CD14-positive monocyte (primary cell): Measurements from ENCODE around the gene CFAP92. TPM values are rescaled to one million over a fixed set of nuclear protein-coding genes. Genes with fewer than 3 reads are reported as not detected.

Source experiments
- DNase-seq, 3 donors: peaks; one replicate each; pipeline ENCODE4 v3.0.0-alpha.2; 2011 to 2022
- H2AFZ ChIP-seq: 2 replicates; pipeline ENCODE4 v1.6.0; 2012; ENCODE audit warnings: mild to moderate bottlenecking, low read depth, low read length, inconsistent platforms; ENCODE audit not compliant: insufficient read depth, poor library complexity, severe bottlenecking
- H3K27ac ChIP-seq, 2 donors: 1 replicate in 1 of 2; 2 replicates in 1 of 2; pipeline ENCODE4 v1.5.1; 2012 to 2013; ENCODE audit warnings: low read length in 2 of 2, control low read depth in 1 of 2, inconsistent platforms in 1 of 2, low read depth in 1 of 2, mild to moderate bottlenecking in 1 of 2
- H3K27me3 ChIP-seq, 2 donors: one replicate each; pipeline versions ENCODE4 v1.6.0 to v1.6.1; 2011 to 2013; ENCODE audit warnings: low read length in 2 of 2; ENCODE audit not compliant: control insufficient read depth in 2 of 2, insufficient read depth in 2 of 2
- H3K36me3 ChIP-seq, 2 donors: replicated peaks in 1 of 2; 1 replicate in 1 of 2; 2 replicates in 1 of 2; pipeline versions ENCODE4 v1.5.1 to v1.6.1; 2012 to 2013; ENCODE audit warnings: low read length in 2 of 2, control low read depth in 1 of 2, inconsistent platforms in 1 of 2, mild to moderate bottlenecking in 1 of 2; ENCODE audit not compliant: insufficient read depth in 2 of 2, control insufficient read depth in 1 of 2
- H3K4me1 ChIP-seq, 2 donors: 1 replicate in 1 of 2; 2 replicates in 1 of 2; pipeline versions ENCODE4 v1.5.1 to v1.6.1; 2012 to 2013; ENCODE audit warnings: low read length in 2 of 2, control low read depth in 1 of 2, inconsistent platforms in 1 of 2, mild to moderate bottlenecking in 1 of 2, moderate library complexity in 1 of 2; ENCODE audit not compliant: insufficient read depth in 2 of 2, control insufficient read depth in 1 of 2
- H3K4me2 ChIP-seq: replicated peaks from 2 replicates; pipeline ENCODE3; 2012; ENCODE audit warnings: low read length, moderate library complexity, mild to moderate bottlenecking; ENCODE audit not compliant: poor library complexity, severe bottlenecking; ENCODE audit errors: extremely low read depth
- H3K4me3 ChIP-seq, 3 experiments: fragments of 200-600 bp in 1 of 3; sonication (generic) in 1 of 3; replicated peaks in 1 of 3; 1 replicate in 2 of 3; 2 replicates in 1 of 3; pipeline ENCODE4 v1.5.1; 2011 to 2013; ENCODE audit warnings: low read length in 3 of 3, mild to moderate bottlenecking in 3 of 3, control low read depth in 2 of 3, low read depth in 2 of 3, inconsistent platforms in 1 of 3, moderate library complexity in 1 of 3
- H3K79me2 ChIP-seq: 2 replicates; pipeline ENCODE4 v1.6.0; 2012; ENCODE audit warnings: mild to moderate bottlenecking, control low read depth, inconsistent platforms, low read length, moderate library complexity; ENCODE audit not compliant: insufficient read depth
- H3K9ac ChIP-seq: 2 replicates; pipeline ENCODE4 v1.6.0; 2017; ENCODE audit warnings: low read length, mild to moderate bottlenecking; ENCODE audit not compliant: insufficient read depth, poor library complexity, severe bottlenecking
- H3K9me3 ChIP-seq, 2 donors: replicated peaks in 1 of 2; 1 replicate in 1 of 2; 2 replicates in 1 of 2; pipeline versions ENCODE4 v1.5.1 to v1.6.1; 2012 to 2013; ENCODE audit warnings: low read length in 2 of 2, control low read depth in 1 of 2; ENCODE audit not compliant: control insufficient read depth in 1 of 2, insufficient read depth in 1 of 2
- H4K20me1 ChIP-seq: 2 replicates; pipeline ENCODE4 v1.6.0; 2012; ENCODE audit warnings: mild to moderate bottlenecking, low read length, control low read depth, moderate library complexity; ENCODE audit not compliant: insufficient read depth
- H3K27ac Mint-ChIP-seq, 7 donors: one replicate each; pipeline ENCODE4 v1.8.0; 2020; ENCODE audit warnings: mild to moderate bottlenecking in 7 of 7, mixed read lengths in 7 of 7, moderate library complexity in 6 of 7, inconsistent platforms in 2 of 7
- H3K27me3 Mint-ChIP-seq, 3 donors: one replicate each; pipeline ENCODE4 v1.8.0; 2021 to 2022; ENCODE audit warnings: low read depth in 3 of 3, mild to moderate bottlenecking in 3 of 3, mixed read lengths in 3 of 3, moderate library complexity in 3 of 3, inconsistent platforms in 1 of 3
- H3K36me3 Mint-ChIP-seq, 2 donors: one replicate each; pipeline ENCODE4 v1.8.0; 2020; ENCODE audit warnings: mixed read lengths in 2 of 2, inconsistent platforms in 1 of 2, mild to moderate bottlenecking in 1 of 2
- H3K4me1 Mint-ChIP-seq: one replicate; pipeline ENCODE4 v1.8.0; 2020; ENCODE audit warnings: mild to moderate bottlenecking, mixed read lengths
- H3K4me3 Mint-ChIP-seq, 2 donors: one replicate each; pipeline ENCODE4 v1.8.0; 2020; ENCODE audit warnings: mild to moderate bottlenecking in 2 of 2, mixed read lengths in 2 of 2, moderate library complexity in 1 of 2
- H3K9me3 Mint-ChIP-seq, 7 donors: one replicate each; pipeline ENCODE4 v1.8.0; 2020 to 2022; ENCODE audit warnings: mixed read lengths in 7 of 7, mild to moderate bottlenecking in 6 of 7, moderate library complexity in 6 of 7, inconsistent platforms in 2 of 7
- WGBS: methylation state at CpG from one replicate; pipeline ENCODE4 v1.1.5; 2013; ENCODE audit warnings: missing lambda C conversion rate; ENCODE audit not compliant: insufficient coverage; 5-methylcytosine and 5-hydroxymethylcytosine counted together
- intact Hi-C, 2 donors: fragments of 100-400 bp; cut with micrococcal nuclease; formaldehyde crosslinking; loops; one replicate each; pipeline versions ENCODE4 v1.15.0 to v1.15.1; 2023
- polyA plus RNA-seq, 3 donors: library from polyadenylated mRNA; depleted of rRNA in 1 of 3; unstranded in 2 of 3; stranded (reverse) in 1 of 3; fragments of 300-500 nt in 2 of 3; fragments of >200 nt in 1 of 3; fragmentation: Illumina TruSeq in 2 of 3; gene quantifications; 1 replicate in 2 of 3; 2 replicates in 1 of 3; pipeline ENCODE4 v1.2.3, GENCODE V29; 2012 to 2021
- TF ChIP-seq, protein P1 (sequence below): fragments of 200-600 bp; IDR thresholded peaks from one replicate; pipeline ENCODE4 v1.8.0; 2022; ENCODE audit warnings: antibody characterized with exemption, mild to moderate bottlenecking

Gene CFAP92
- polyA plus RNA-seq, 3 donors = 0.12 to 0.50 (median 0.19) TPM

DNA sequence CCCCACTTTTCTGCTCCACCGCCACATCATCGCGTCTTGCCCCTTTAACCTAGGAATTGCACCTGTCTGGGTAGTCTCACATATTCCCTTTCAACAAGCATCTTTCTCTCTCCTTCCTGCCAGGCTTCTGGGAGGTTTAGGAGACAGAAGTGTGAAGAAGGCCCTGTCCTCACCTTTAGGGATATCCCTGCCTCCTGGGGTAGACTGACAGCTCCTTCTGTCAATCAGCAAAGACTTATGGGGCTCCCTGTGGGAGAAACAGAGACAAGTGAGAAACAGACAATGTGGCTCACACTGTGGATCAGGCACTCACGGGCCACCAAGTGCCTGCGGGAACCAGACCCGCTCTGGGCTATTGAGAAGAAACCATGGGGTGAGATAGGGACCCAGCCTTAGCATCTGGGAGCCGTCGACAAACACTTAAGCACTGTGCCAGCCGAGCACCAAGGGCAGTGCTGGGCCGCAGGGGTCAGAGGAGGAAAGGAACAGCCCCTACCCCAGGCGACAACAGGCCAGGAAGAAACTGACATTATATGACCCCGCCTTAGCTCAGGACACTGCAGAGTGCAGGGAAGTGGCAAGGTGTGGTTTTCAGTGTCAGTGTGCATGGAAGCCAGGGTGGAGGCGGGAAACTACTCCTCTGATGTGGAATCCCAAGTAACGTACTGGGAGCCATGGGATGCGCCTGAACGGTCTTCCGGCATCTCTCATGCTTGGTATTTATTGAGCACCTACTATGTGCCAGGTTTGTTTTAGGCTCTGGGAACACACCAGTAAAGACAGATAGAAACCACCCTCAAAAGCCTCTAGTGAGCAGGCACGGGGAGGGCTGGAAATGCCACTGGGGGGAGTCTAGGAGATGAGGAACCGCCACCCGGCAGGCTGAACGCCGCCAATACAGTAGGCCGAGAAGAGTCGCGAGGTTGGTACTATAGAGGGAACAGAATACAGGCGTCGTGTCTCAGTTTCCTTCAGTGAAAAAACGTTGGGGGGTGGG is 9.0 kb upstream of the CFAP92 start:
- H3K4me1 Mint-ChIP-seq = peaks cover 14% of the 10 kb centered on the region
- intact Hi-C loops = no loop called here

More for the DNA sequence above, 9.0 kb upstream of the CFAP92 start:
- no peak for DNase-seq
- Histone ChIP-seq H4K20me1 (no peaks in the 10 kb centered on the region), H3K79me2 (no peaks in the 10 kb centered on the region), H2AFZ (peak overlapping the region; percentile 51), H3K27me3 (peaks cover 43 to 57% of the 10 kb centered on the region in 2 donors), H3K27ac (no peak overlapping the region), H3K9me3 (peaks cover 3 to 22% of the 10 kb centered on the region in 2 donors), H3K9ac (no peak overlapping the region), H3K4me1 (peaks cover 9 to 27% of the 10 kb centered on the region in 2 donors), H3K4me2 (peak overlapping the region; percentile 66), H3K4me3 (peak overlapping the region in 2 of 3 experiments; percentile 12 to 65), H3K36me3 (no peaks in the 10 kb centered on the region)
- H3K27me3 Mint-ChIP-seq = peaks cover 52 to 66% (median 58%) of the 10 kb centered on the region in 3 donors
- no peak overlapping the region for H3K27ac Mint-ChIP-seq
- H3K36me3 Mint-ChIP-seq = no peaks in the 10 kb centered on the region
- TF ChIP-seq, protein P1, sequence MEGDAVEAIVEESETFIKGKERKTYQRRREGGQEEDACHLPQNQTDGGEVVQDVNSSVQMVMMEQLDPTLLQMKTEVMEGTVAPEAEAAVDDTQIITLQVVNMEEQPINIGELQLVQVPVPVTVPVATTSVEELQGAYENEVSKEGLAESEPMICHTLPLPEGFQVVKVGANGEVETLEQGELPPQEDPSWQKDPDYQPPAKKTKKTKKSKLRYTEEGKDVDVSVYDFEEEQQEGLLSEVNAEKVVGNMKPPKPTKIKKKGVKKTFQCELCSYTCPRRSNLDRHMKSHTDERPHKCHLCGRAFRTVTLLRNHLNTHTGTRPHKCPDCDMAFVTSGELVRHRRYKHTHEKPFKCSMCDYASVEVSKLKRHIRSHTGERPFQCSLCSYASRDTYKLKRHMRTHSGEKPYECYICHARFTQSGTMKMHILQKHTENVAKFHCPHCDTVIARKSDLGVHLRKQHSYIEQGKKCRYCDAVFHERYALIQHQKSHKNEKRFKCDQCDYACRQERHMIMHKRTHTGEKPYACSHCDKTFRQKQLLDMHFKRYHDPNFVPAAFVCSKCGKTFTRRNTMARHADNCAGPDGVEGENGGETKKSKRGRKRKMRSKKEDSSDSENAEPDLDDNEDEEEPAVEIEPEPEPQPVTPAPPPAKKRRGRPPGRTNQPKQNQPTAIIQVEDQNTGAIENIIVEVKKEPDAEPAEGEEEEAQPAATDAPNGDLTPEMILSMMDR = no peak
- 64% methylated on average over 25 of the region's 28 CpGs for WGBS
- peaks cover 0 to 16% (median 5%) of the 10 kb centered on the region in 7 donors for H3K9me3 Mint-ChIP-seq
- H3K4me3 Mint-ChIP-seq = peak overlapping the region; percentile 64 to 85
